Fibroblast of peridontal ligament (primary cell): Measurements from ENCODE around the gene MAP2K7.

Experiments
- DNase-seq: peaks from one replicate; pipeline ENCODE4 v3.0.0-alpha.2; 2010; ENCODE audit errors: extremely low read depth

Gene MAP2K7

GRCh38 chr19:7867092-7867844 is 36.4 kb upstream of the MAP2K7 start:
- DNase-seq, result no peak

DNA sequence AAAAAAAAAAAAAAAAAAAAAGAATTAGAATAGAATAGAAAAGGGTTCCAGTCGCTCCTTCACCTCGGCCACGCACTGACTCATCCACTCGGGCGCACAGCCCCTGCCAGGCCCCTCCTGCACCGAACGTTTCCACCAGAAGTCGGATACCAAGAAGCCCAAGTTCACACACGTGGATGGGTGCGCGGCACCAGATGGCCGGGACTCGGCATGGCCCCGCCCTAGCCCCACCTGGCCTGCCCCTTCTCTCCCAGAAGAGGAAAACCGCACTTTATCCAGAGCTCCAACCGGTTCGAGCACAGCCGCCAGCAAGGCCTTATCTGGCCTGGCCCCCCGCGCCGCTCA is 35.4 kb upstream of the MAP2K7 start:
- no peak for DNase-seq

- no peak for DNase-seq
These were observed 34.8 kb upstream of the MAP2K7 start for GRCh38 chr19:7868671-7869452.

GRCh38 chr19:7869453-7869909 is 34.2 kb upstream of the MAP2K7 start:
- no peak for DNase-seq

GRCh38 chr19:7869910-7870511 is 33.7 kb upstream of the MAP2K7 start:
- no peak for DNase-seq

DNA sequence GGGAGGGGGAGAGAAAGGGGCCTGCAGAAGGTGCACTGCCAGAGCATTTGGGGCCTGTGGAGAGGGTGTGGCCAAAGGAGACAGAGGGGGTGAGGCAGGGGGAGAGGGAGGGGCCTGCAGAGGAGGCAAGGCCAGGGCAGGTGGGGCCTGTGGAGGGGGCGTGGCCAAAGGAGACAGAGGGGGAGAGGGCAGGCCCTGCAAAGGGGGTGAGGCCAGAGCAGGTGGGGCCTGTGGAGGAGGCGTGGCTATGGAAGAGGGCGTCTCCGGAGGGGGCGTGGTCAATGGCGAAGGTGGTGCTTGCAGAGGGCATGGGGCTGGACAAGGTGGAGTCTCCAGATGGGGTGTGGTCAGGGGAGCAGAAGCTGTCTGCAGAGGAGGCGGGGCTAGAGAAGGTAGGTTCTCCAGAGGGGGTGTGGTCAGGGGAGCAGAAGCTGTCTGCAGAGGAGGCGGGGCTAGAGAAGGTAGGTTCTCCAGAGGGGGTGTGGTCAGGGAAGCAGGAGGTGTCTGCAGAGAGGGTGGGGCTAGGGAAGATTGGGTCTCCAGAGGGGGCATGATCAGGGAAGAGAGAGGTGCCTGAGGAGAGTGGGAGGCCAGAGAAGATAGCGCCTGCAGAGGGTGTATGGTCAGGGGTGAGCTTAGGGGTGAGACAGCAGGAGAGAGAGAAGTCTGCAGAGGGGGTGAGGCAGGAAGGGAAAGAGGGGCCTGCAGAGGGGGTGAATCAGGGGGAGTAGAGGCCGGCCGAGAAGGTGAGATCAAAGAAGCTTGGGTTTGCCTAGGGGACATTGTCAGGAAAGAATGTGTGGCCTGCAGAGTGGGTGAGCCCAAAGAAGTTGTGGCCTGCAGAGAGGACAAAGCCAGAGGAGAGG is 32.9 kb upstream of the MAP2K7 start:
- DNase-seq, result no peak

GRCh38 chr19:7871437-7872305 is 32.0 kb upstream of the MAP2K7 start:
- DNase-seq, result peak; percentile 93

GRCh38 chr19:7872306-7873204 is 31.1 kb upstream of the MAP2K7 start:
- no peak for DNase-seq

DNA sequence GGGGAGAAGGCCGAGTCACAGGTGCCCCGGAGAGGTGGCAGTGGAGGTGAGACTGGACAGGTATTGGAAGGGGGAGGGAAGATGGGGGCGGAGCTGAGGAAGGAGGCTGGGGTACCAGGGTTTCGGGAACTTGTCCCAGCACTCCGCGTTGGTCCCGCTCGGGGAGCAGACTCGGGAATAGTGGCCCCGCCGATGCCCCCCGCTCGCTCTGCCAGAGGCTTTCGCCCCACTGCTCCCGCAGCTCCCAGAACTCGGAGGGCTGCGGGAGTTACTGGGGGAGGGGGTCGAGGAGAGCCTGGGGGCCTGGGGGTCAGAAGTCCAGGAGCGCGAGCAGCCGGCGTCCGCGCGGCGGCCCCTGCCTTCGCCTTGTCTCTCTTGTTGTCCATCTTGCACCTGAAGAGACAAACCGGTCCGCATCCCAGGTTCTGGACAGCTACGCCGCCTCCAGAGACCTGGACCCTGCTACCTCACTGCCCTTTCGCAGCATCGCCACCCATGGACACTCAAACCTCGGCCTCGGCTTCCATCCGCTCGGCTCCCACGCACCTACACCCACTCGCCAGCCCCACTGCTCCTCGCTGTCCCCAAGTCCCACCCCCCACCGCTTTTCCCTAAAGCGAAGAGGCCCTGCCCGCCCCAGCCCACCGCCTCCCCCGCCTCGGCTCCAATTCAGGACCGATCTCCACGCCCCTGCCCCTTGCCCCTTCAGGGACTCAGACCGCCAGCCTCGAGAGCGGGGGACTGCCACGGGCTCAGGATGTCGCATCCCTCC is 30.2 kb upstream of the MAP2K7 start:
- no peak for DNase-seq

- no peak for DNase-seq
These were observed 29.4 kb upstream of the MAP2K7 start, which contains the start of gene PRR36 for GRCh38 chr19:7874076-7874896. PRR36 (minus strand) TSS chr19:7874390; CDS start chr19:7873689, 701 bp downstream.

GRCh38 chr19:7874897-7875273 is 28.8 kb upstream of the MAP2K7 start:
- DNase-seq, result no peak

- no peak for DNase-seq
These were observed 26.3 kb upstream of the MAP2K7 start for GRCh38 chr19:7877249-7877836.

DNA sequence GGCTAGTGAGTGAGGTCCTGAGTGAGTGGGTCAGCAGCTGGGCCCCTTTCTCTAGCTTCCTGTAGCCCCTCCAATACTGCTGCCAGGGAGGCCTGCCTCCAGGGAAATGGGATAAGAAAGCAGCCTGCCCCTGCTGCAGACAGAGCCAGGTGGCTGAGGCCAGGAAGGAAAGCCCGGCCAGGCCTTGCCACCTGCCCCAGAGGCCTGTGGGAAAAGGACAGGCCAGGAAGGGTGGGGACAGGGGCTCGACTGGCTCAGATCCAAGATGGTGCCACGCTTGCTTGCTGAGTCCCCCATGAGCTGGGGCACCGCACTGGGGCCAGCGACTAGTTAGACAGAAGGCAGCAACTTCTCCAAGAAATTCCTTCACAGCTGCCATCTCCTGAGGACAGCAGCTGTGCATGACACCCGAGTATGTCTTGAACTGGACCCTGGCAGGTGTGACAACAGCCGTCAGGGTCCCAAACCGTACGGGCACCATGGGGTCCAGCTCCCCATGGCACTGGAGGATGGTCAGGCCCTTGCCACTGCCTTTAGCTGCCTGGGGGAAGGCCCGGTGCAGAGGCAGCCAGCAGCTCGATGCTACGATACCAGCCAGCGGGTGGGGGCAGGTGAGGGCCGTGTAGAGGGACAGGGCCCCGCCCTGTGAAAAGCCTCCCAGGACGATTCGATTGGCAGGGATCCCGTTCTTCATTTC is 24.4 kb upstream of the MAP2K7 start:
- no peak for DNase-seq

DNA sequence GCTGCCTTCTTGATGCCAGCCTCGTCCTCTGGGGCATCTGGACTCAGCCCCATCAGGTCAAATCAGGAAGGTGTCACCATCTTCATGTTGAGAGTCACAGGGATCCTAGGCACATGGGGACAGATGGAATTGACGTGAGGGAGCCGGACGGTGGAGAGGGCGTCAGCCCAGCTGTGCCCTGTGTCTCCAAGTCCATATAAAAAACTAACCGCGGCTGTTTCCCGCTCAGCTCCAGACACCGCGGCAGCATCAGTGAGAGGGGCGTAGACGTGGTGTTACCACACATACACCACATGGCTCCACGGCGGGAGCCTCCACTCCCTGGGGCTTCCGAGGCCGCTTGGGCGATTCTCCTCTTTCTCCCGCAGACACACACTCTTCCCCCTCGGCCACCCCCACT is 23.8 kb upstream of the MAP2K7 start:
- DNase-seq, result no peak

DNA sequence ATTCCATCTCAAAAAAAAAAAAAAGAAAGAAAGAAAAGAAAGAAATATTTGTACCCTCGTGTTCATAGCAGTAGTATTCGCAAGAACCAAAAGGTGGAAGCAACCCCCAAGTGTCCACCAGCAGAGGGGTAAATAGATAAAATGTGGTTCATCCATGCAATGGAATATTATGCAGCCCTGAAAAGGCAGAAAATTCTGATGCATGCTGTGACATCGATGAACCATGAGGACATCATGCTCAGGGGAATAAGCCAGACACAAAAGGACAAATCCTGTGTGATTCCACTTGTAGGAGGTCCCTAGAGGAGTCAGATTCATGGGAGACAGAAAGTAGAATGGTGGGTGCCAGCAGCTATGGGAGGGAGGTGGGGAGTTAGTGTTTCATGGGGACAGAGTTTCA is 21.8 kb upstream of the MAP2K7 start:
- no peak for DNase-seq

- DNase-seq, result no peak
These were observed 20.6 kb upstream of the MAP2K7 start for GRCh38 chr19:7883105-7883504.
